Endodermal cell (in vitro differentiated cells): Measurements from ENCODE around the gene GPATCH8. TPM values are rescaled to one million over a fixed set of nuclear protein-coding genes. Genes with fewer than 3 reads are reported as not detected.
A peak's percentile ranks its signal among the peaks of the same experiment; 100 is the strongest.

Experiments
- DNase-seq: peaks from one replicate; pipeline ENCODE4 v3.0.0-alpha.2; 2017
- H3K27ac ChIP-seq: 2 replicates; pipeline ENCODE4 v1.5.1; 2013; ENCODE audit warnings: mild to moderate bottlenecking, low read depth, low read length, moderate library complexity
- H3K27me3 ChIP-seq: 2 replicates; pipeline ENCODE4 v1.6.1; 2013; ENCODE audit warnings: mild to moderate bottlenecking, low read length, moderate library complexity; ENCODE audit not compliant: insufficient read depth, control insufficient read depth, poor library complexity, severe bottlenecking
- H3K36me3 ChIP-seq: 2 replicates; pipeline ENCODE4 v1.7.0; 2013; ENCODE audit warnings: mild to moderate bottlenecking, low read length, moderate library complexity; ENCODE audit not compliant: control insufficient read depth, insufficient read depth
- H3K4me1 ChIP-seq: one replicate; pipeline ENCODE4 v1.7.0; 2013; ENCODE audit warnings: low read length; ENCODE audit not compliant: control insufficient read depth, insufficient read depth
- H3K4me3 ChIP-seq: 2 replicates; pipeline ENCODE4 v1.5.1; 2013; ENCODE audit warnings: mild to moderate bottlenecking, low read length, moderate library complexity
- H3K9ac ChIP-seq: 2 replicates; pipeline ENCODE4 v1.6.1; 2013; ENCODE audit warnings: mild to moderate bottlenecking, low read length, moderate library complexity; ENCODE audit not compliant: poor library complexity, severe bottlenecking; ENCODE audit errors: extremely low read depth
- H3K9me3 ChIP-seq: 2 replicates; pipeline ENCODE4 v1.6.1; 2013; ENCODE audit warnings: mild to moderate bottlenecking, low read length, moderate library complexity; ENCODE audit not compliant: control insufficient read depth
- H3K27ac Mint-ChIP-seq: 2 replicates; pipeline ENCODE4 v1.8.0; 2020; ENCODE audit warnings: mixed read lengths
- H3K27me3 Mint-ChIP-seq: 2 replicates; pipeline ENCODE4 v1.8.0; 2021; ENCODE audit warnings: mild to moderate bottlenecking, mixed read lengths; ENCODE audit not compliant: insufficient read depth
- H3K36me3 Mint-ChIP-seq: 2 replicates; pipeline ENCODE4 v1.8.0; 2020; ENCODE audit warnings: low read depth, mixed read lengths
- H3K4me1 Mint-ChIP-seq: 2 replicates; pipeline ENCODE4 v1.8.0; 2020; ENCODE audit warnings: mixed read lengths
- H3K4me3 Mint-ChIP-seq: 2 replicates; pipeline ENCODE4 v1.8.0; 2020; ENCODE audit warnings: mild to moderate bottlenecking, moderate library complexity, mixed read lengths
- H3K9me3 Mint-ChIP-seq: 2 replicates; pipeline ENCODE4 v1.8.0; 2020; ENCODE audit warnings: mild to moderate bottlenecking, mixed read lengths
- WGBS, 2 experiments: methylation state at CpG; one replicate each; pipeline versions ENCODE4 v1.1.5 to v1.1.7; 2013; ENCODE audit warnings: missing lambda C conversion rate in 2 of 2, mixed read lengths in 1 of 2; ENCODE audit not compliant: insufficient coverage in 1 of 2, insufficient read length in 1 of 2; 5-methylcytosine and 5-hydroxymethylcytosine counted together
- total RNA-seq, 2 donors: library from RNA; stranded (reverse); fragmentation: NEBNext Ultra II Directional in 1 of 2; extraction: Animal tissue kit (Norgen Biotek cat#: 25700) in 1 of 2; gene quantifications; 2 replicates in 1 of 2; 3 replicates in 1 of 2; pipeline ENCODE4 v1.2.1, GENCODE V29; 2021
- TF ChIP-seq, protein P1 (sequence below): fragments of 200-600 bp; sonication (generic); conservative IDR thresholded peaks from 2 replicates; pipeline ENCODE4 v1.5.0; 2021; ENCODE audit warnings: antibody characterized with exemption, mild to moderate bottlenecking

The GPATCH8 gene
- total RNA-seq, 2 donors from 2014 or later, result 49.9 to 55.2 TPM

DNA sequence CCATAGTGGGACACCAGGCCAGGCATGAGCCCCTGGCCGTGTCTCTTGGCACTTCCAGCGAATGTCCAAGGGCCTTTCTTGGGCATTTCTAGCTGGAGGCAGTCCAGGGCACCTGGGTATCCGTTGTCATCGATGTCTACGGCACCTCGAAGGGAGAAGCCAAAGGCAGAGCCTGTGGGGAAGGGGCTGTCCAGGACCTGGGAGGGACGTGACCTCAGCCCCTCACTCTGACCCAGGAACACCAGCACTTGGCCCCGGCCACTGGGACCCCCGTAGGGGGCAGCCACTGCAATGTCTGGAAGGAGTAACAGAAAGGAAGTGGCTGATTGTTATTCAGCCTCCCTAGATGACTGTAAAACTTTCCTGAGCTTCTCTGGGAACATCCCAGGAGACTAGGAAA is 122.4 kb downstream of the GPATCH8 start:
- 83 to 93% methylated on average over 1 to 9 of the region's 9 CpGs for WGBS, 2 experiments
- peaks cover 15% of the 10 kb centered on the region for H3K4me1 Mint-ChIP-seq
- peak; percentile 64 for DNase-seq

DNA sequence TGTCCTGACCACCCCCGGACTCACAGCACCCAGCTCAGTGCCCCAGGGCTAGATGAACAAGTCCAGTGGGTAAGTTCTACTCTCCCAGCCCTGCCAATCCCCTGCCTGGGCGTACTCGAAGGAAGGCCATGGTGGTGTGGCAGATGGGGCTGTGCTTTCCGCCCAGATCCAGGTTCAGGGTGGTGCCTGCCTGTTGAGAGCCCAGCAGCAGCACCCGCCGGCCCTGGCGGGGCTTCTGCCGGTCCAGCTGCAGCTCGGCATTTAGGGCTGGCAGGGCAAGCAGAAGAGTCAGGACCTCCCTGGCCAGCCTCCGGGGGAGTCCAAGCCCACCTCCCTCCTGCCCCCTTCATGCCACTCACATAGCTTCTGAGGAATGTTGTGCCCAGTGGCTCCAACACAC is 123.3 kb downstream of the GPATCH8 start:
- H3K27ac ChIP-seq, result no peak overlapping the region
- H3K4me3 ChIP-seq, result no peak overlapping the region
- H3K9me3 Mint-ChIP-seq, result no peaks in the 10 kb centered on the region
- no peak overlapping the region for H3K27ac Mint-ChIP-seq
- no peak overlapping the region for H3K9ac ChIP-seq
- no peak overlapping the region for H3K4me3 Mint-ChIP-seq
- H3K36me3 Mint-ChIP-seq, result no peaks in the 10 kb centered on the region
- H3K36me3 ChIP-seq, result no peaks in the 10 kb centered on the region
- peaks cover 41% of the 10 kb centered on the region for H3K27me3 Mint-ChIP-seq
- H3K4me1 ChIP-seq, result peaks cover 7% of the 10 kb centered on the region
- WGBS, 2 experiments, result 95 to 97% methylated on average over 8 to 10 of the region's 10 CpGs
- H3K27me3 ChIP-seq, result peaks cover 14% of the 10 kb centered on the region
- H3K4me1 Mint-ChIP-seq, result peaks cover 15% of the 10 kb centered on the region
- DNase-seq, result no peak
- no peaks in the 10 kb centered on the region for H3K9me3 ChIP-seq
- TF ChIP-seq, protein P1, sequence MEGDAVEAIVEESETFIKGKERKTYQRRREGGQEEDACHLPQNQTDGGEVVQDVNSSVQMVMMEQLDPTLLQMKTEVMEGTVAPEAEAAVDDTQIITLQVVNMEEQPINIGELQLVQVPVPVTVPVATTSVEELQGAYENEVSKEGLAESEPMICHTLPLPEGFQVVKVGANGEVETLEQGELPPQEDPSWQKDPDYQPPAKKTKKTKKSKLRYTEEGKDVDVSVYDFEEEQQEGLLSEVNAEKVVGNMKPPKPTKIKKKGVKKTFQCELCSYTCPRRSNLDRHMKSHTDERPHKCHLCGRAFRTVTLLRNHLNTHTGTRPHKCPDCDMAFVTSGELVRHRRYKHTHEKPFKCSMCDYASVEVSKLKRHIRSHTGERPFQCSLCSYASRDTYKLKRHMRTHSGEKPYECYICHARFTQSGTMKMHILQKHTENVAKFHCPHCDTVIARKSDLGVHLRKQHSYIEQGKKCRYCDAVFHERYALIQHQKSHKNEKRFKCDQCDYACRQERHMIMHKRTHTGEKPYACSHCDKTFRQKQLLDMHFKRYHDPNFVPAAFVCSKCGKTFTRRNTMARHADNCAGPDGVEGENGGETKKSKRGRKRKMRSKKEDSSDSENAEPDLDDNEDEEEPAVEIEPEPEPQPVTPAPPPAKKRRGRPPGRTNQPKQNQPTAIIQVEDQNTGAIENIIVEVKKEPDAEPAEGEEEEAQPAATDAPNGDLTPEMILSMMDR, result no peak

More for the DNA sequence above, 122.4 kb downstream of the GPATCH8 start:
- Histone ChIP-seq H3K36me3 (no peaks in the 10 kb centered on the region), H3K27ac (no peak overlapping the region), H3K4me1 (peaks cover 3% of the 10 kb centered on the region), H3K27me3 (peaks cover 19% of the 10 kb centered on the region), H3K4me3 (no peak overlapping the region), H3K9me3 (no peaks in the 10 kb centered on the region), H3K9ac (no peak overlapping the region)
- Mint-ChIP-seq H3K9me3 (no peaks in the 10 kb centered on the region), H3K27me3 (peaks cover 46% of the 10 kb centered on the region), H3K36me3 (no peaks in the 10 kb centered on the region), H3K27ac (no peak overlapping the region), H3K4me3 (no peak overlapping the region)
- TF ChIP-seq, protein P1, result no peak

DNA sequence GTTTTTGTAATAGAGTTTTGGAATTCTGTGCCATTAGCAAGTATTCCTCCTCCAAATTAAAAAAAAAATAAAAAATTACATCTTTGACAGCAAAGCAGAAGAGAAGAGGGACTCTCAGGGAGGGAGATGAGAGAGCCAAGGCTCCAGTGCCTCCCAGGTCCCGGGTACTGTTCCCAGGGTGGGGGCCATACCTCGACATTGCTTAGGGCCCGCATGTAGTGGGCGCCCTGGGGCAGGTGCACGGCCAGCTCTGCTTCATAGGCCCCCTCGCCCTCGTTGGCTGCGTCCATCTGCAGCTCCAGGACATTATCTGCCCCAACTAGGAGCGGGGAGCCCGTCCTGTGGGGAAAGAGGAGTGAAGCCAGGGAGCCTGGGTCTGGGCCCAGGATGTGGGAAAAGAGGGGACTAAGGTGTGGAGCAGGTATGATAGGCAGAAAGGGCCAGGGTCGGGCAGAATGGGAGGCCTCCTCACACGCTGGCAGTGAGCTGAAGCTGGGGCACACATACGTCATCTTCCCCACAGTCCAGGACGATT is 125.0 kb downstream of the GPATCH8 start:
- Histone ChIP-seq H3K27ac (no peak overlapping the region), H3K9me3 (no peaks in the 10 kb centered on the region), H3K4me3 (no peak overlapping the region), H3K27me3 (no peaks in the 10 kb centered on the region), H3K36me3 (no peaks in the 10 kb centered on the region), H3K9ac (no peak overlapping the region), H3K4me1 (peaks cover 6% of the 10 kb centered on the region)
- no peak for DNase-seq
- no peaks in the 10 kb centered on the region for H3K36me3 Mint-ChIP-seq
- peaks cover 27% of the 10 kb centered on the region for H3K27me3 Mint-ChIP-seq
- WGBS, 2 experiments, result 88 to 96% methylated on average over 6 to 14 of the region's 14 CpGs
- no peak overlapping the region for H3K27ac Mint-ChIP-seq
- no peaks in the 10 kb centered on the region for H3K9me3 Mint-ChIP-seq
- peaks cover 12% of the 10 kb centered on the region for H3K4me1 Mint-ChIP-seq
- H3K4me3 Mint-ChIP-seq, result no peak overlapping the region
- TF ChIP-seq, protein P1, result no peak
